Middle frontal gyrus (tissue), 1 donor: ENCODE data around the gene CMC2.

ENCODE experiments used
- DNase-seq: peaks from one replicate; pipeline ENCODE4 v3.0.0-alpha.2; 2015; ENCODE audit warnings: low spot score; ENCODE audit errors: extremely low spot score

CMC2 gene

GRCh38 chr16:81006813-81007695, at the start of gene CMC2, which contains the start of gene CENPN:
Gene CMC2 (minus strand): TSS chr16:81006885. CDS start chr16:80997394, 9,491 bp downstream.
Gene CENPN (plus strand): TSS chr16:81007214. CDS start chr16:81011940, 4,726 bp downstream.
- peak; percentile 96 for DNase-seq

DNA sequence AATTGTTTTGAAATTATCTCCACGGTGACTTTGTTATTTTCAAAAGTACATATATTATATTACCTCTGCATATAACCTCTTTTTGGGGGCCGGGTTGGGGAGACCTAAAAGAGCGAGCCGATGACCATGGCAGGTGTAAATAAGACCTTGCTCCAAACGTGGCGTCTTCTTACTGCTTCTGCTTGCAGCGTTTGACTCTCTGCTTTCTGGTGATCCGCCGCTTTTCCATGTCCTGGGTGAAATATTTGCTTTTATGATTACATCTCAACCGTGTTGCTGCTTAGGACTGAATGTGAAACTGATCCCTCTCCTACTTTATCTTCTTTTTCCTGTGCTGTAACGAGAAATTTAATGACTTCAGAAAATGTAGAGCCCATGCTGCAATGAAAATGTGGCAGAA, 47.1 kb upstream of the CMC2 start:
- no peak for DNase-seq

DNA sequence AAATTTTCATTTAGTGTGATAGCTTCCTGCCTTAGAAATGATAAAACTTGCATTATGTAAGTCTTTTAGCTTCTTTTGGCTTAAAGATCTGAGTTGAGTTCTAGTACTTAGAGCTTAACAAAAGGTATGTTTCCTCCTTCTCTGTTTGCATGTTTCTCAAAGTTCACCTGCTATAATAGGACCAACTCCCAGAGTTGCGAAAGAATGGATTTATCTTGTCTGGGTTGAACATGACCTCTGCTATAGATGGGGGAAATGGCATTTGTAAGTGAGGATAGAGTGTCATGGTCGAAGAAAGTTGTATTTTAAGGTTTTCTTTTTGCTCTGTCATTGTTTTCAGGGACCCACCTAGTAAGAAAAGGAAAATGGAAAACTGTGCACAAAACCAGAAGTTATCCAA, 36.1 kb upstream of the CMC2 start:
- DNase-seq = no peak

- no peak for DNase-seq
Measured at GRCh38 chr16:81041696-81042095, 35.0 kb upstream of the CMC2 start.

- no peak for DNase-seq
Measured at GRCh38 chr16:81040842-81041241, 34.2 kb upstream of the CMC2 start.

GRCh38 chr16:81040131-81040530, 33.4 kb upstream of the CMC2 start:
- DNase-seq = no peak

DNA sequence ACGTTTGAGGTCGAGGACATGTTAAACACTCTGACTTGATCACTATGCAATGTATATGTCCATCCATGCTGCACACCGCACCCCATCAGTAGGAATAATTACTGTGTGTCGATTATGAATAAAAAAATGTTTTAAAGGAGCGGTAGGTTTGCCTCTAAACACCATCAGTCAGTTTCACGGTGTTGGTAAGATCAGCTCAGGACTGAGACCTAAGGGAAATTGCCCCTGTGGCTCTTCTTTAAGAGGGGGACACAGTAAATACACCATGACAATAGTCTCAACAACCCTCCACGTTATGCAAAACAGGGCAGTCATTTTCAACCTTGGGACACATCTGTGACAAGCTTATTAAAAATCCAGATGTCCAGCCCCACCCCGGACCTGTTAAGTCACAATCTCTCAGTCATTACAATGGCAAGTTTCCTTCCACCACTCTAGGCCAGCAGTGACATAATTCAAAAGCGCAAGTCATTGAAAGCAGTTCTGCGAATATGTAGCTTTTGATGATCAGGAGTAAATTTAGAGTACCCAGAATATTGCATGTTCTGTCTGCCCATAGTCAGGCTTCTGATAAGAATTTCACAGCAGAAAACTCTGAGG, 30.2 kb upstream of the CMC2 start:
- no peak for DNase-seq

- DNase-seq = no peak
Measured at GRCh38 chr16:81035975-81036750, 29.5 kb upstream of the CMC2 start.

- peak; percentile 86 for DNase-seq
Measured at GRCh38 chr16:81035398-81035974, 28.8 kb upstream of the CMC2 start, which contains the start of gene ATMIN. Gene ATMIN (plus strand): TSS chr16:81035842. CDS start chr16:81035871, 29 bp downstream.

GRCh38 chr16:81029930-81030604, 23.4 kb upstream of the CMC2 start:
- DNase-seq = no peak

- no peak for DNase-seq
Measured at GRCh38 chr16:81026429-81026828, 19.7 kb upstream of the CMC2 start.

DNA sequence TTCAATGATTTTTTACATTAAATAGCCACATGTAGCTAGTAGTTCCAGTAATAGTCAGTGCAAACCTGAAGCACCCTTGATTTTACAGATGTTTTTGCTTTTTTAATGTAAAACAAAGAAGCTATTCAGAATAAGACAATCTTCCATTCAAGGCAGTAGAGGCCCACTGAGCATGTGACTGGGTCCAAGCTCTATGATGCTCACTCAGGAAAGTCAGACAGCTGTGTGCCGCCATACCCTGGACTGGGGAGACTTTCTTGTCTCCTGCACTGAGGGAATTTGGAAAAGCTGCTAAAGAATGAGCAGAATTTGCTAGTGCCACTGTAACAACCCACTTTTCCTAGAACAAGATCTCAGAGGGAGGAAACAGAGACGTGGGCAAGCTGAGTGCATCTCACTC, 11.8 kb upstream of the CMC2 start:
- DNase-seq = no peak

GRCh38 chr16:81014672-81015071, 8.0 kb upstream of the CMC2 start:
- no peak for DNase-seq

DNA sequence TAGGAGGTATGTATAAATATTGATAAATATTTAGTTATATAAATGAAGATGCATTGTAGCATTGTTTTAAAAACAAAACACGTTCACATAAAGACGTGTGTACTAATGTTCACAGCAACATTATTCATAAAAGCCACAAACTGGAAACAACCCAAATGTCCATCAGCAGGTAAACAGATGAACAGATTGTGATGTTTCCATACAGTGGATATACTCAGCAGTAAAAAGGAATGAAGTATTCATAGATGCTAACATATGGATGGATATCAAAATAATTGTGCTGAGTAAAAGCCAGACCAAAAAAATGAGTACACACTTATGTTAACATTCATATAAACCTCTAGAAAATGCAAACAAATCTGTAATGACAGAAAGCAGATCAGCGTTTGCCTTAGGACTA, 6.3 kb upstream of the CMC2 start:
- no peak for DNase-seq

DNA sequence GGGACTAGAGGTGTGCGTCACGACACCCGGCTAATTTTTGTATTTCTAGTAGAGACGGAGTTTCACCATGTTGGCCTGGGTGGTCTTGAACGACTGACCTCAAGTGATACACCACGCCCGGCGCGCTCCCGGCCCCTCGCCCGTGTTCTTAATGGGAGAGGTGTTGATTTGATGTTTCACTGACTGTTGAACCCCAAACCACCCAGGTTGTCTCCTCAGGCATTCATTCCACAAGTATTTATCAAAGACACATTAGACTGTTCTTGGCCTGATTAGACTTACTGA, 1.8 kb upstream of the CMC2 start:
- DNase-seq = no peak

GRCh38 chr16:81006211-81006812, 373 bp downstream of the CMC2 start:
- no peak for DNase-seq

DNA sequence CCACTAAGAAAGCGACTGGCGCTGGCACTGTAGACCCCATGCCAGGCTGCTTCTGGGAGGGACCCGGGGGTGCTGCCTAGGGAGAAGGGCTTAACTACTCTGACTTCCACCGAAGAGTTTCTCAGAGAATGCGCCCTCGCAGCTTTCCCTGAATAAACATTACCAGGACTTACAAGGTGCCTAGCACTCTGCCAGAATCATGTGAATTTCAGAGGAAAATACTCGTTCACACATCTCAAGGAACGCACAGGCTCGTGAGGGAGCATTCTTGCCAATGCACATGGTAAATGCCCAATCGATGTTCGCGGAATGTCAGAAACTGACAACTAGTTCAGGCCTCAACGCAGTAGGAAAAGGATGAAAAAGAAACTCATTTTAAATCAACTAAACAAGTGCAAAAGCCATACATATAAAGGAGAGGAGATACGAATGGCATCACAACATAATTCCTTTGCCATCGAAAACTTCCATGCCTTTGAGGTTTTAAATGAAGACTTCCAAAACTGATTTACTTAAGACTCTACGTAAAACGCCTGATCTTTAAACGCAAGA, 999 bp downstream of the CMC2 start:
- no peak for DNase-seq

DNA sequence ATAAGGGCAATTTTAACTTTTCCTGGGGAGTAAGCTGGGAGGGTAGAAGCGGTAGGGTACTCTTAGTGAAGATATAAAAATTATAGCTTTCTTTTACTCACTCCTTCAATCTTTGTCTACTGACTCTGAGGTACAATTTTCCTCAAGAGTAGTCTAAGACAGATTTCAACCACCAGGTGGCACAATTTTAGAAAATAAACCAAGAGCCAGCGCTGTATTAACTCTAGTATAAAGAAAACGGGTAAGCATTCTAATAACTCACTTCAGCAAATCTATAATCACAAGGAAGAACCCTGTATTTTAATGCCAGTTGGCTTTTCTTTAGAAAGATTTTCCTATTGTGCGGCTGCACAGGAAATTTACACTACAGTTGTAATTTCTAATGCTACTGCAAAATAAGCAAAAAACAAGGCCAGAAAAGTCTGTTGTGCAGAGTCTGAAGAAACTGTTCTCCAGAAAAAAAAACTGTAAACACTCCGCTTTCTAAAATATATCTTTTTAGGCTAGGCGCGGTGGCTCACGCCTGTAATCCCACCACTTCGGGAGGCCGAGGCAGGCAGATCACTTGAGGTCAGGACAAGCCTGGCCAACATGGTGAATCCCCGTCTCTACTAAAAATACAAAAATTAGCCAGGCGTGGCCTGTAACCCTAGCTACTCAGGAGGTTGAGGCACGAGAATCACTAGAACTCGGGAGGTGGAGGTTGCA, 1.9 kb downstream of the CMC2 start:
- peak; percentile 64 for DNase-seq

- no peak for DNase-seq
Measured at GRCh38 chr16:81003610-81004460, 2.9 kb downstream of the CMC2 start.
